Ascending aorta (tissue), 2 donors: ENCODE results near the gene GDPGP1. TPM values are rescaled to one million over a fixed set of nuclear protein-coding genes. Genes with fewer than 3 reads are reported as not detected.

Experiments used
- DNase-seq, 2 donors: peaks; one replicate each; pipeline ENCODE4 v3.0.0-alpha.2; 2019; ENCODE audit warnings: low spot score in 2 of 2
- H3K27ac ChIP-seq, 2 donors: fragments of 200-600 bp; sonication (generic); one replicate each; pipeline ENCODE4 v1.5.1; 2016 to 2017; ENCODE audit warnings: mild to moderate bottlenecking in 1 of 2
- H3K27me3 ChIP-seq: fragments of 200-600 bp; sonication (generic); one replicate; pipeline ENCODE4 v1.5.1; 2017
- H3K36me3 ChIP-seq, 2 donors: fragments of 200-600 bp; sonication (generic); one replicate each; pipeline ENCODE4 v1.5.1; 2016
- H3K4me1 ChIP-seq, 2 donors: fragments of 200-600 bp; sonication (generic); one replicate each; pipeline ENCODE4 v1.5.1; 2016 to 2017; ENCODE audit warnings: mild to moderate bottlenecking in 1 of 2
- H3K4me3 ChIP-seq, 2 donors: fragments of 200-600 bp; sonication (generic); one replicate each; pipeline ENCODE4 v1.5.1; 2016 to 2017; ENCODE audit warnings: mild to moderate bottlenecking in 1 of 2
- H3K9me3 ChIP-seq, 2 donors: fragments of 200-600 bp; sonication (generic); one replicate each; pipeline ENCODE4 v1.5.1; 2016
- CTCF ChIP-seq, 3 experiments: fragments of 200-600 bp in 2 of 3; fragments of 450-650 bp in 1 of 3; sonication (generic) in 2 of 3; IDR thresholded peaks; one replicate each; pipeline ENCODE4 v1.5.1; 2016 to 2019; ENCODE audit warnings: antibody characterized with exemption in 3 of 3, mild to moderate bottlenecking in 1 of 3, moderate library complexity in 1 of 3
- intact Hi-C: fragments of 100-400 bp; cut with DNase I; formaldehyde crosslinking; loops from one replicate; pipeline ENCODE4 v1.15.1; 2023
- total RNA-seq: library from RNA; depleted of rRNA; stranded (reverse); fragments of >200 nt; gene quantifications from one replicate; pipeline ENCODE4 v1.1.0, GENCODE V29; 2016

Gene GDPGP1
- total RNA-seq, 1 donor from 2014 or later: 2.2 TPM

GRCh38 chr15:90239371-90239770, 5.4 kb downstream of the GDPGP1 start:
- Histone ChIP-seq H3K27me3 (no peaks in the 10 kb centered on the region), H3K4me1 (no peaks in the 10 kb centered on the region), H3K36me3 (peaks cover 9 to 43% of the 10 kb centered on the region in 2 donors), H3K4me3 (no peak overlapping the region), H3K27ac (no peak overlapping the region), H3K9me3 (no peaks in the 10 kb centered on the region)
- intact Hi-C loops: loop anchor here (10.0 kb wide), 2 partner anchors 235 to 575 kb away; partner anchors contain the start of gene ZNF710
- no peak for TF ChIP-seq CTCF (IDR thresholded peaks at IDR 0.05)
- no peak for DNase-seq

GRCh38 chr15:90240856-90241255, 6.8 kb downstream of the GDPGP1 start:
- Histone ChIP-seq H3K27me3 (no peaks in the 10 kb centered on the region), H3K36me3 (peaks cover 9 to 43% of the 10 kb centered on the region in 2 donors), H3K4me3 (no peak overlapping the region), H3K4me1 (no peaks in the 10 kb centered on the region), H3K9me3 (no peaks in the 10 kb centered on the region), H3K27ac (no peak overlapping the region)
- TF ChIP-seq CTCF (IDR thresholded peaks at IDR 0.05): no peak
- intact Hi-C loops: no loop called here
- DNase-seq: no peak

GRCh38 chr15:90241343-90242192, 7.6 kb downstream of the GDPGP1 start:
- Histone ChIP-seq H3K4me3 (no peak overlapping the region), H3K4me1 (no peaks in the 10 kb centered on the region), H3K36me3 (peaks cover 9 to 37% of the 10 kb centered on the region in 2 donors), H3K9me3 (no peaks in the 10 kb centered on the region), H3K27ac (no peak overlapping the region), H3K27me3 (no peaks in the 10 kb centered on the region)
- no peak for TF ChIP-seq CTCF (IDR thresholded peaks at IDR 0.05)
- DNase-seq: no peak
- intact Hi-C loops: no loop called here

- Histone ChIP-seq H3K4me3 (no peak overlapping the region), H3K36me3 (peaks cover 5 to 19% of the 10 kb centered on the region in 2 donors), H3K27me3 (no peaks in the 10 kb centered on the region), H3K27ac (no peak overlapping the region), H3K4me1 (no peaks in the 10 kb centered on the region), H3K9me3 (no peaks in the 10 kb centered on the region)
- no peak for TF ChIP-seq CTCF (IDR thresholded peaks at IDR 0.05)
- DNase-seq: no peak
- intact Hi-C loops: no loop called here
Observed at GRCh38 chr15:90243943-90244639, 10.1 kb downstream of the GDPGP1 start.

- H3K4me1 ChIP-seq: peaks cover 0 to 3% of the 10 kb centered on the region in 2 donors
- DNase-seq: no peak
- H3K4me3 ChIP-seq: peak overlapping the region; percentile 55 to 63
- no peaks in the 10 kb centered on the region for H3K36me3 ChIP-seq
- intact Hi-C loops: loop anchor here (1.0 to 2.0 kb wide), 2 partner anchors 14 to 16 kb away; partner anchors contain the start of genes GDPGP1 and NGRN
- H3K9me3 ChIP-seq: no peaks in the 10 kb centered on the region
- no peak overlapping the region for H3K27ac ChIP-seq
- H3K27me3 ChIP-seq: no peaks in the 10 kb centered on the region
- TF ChIP-seq CTCF (IDR thresholded peaks at IDR 0.05): no peak
Observed at GRCh38 chr15:90248789-90249202, 14.8 kb downstream of the GDPGP1 start.
